ENCODE results near the gene HOXB3.

Gene HOXB3

GRCh38 chr17:48613862-48614694 is 24.0 kb upstream of the HOXB3 start:
- H3K4me3 ChIP-seq (ENCODE audit: low read depth, low read length) = no peak overlapping the region

GRCh38 chr17:48612854-48613691 is 23.0 kb upstream of the HOXB3 start:
- no peak overlapping the region for H3K4me3 ChIP-seq (ENCODE audit: low read depth, low read length)

GRCh38 chr17:48612456-48612853 is 22.4 kb upstream of the HOXB3 start:
- H3K4me3 ChIP-seq (ENCODE audit: low read depth, low read length) = no peak overlapping the region

- H3K4me3 ChIP-seq (ENCODE audit: low read depth, low read length) = no peak overlapping the region
These were observed 21.8 kb upstream of the HOXB3 start for GRCh38 chr17:48611681-48612455.

GRCh38 chr17:48611213-48611612 is 21.2 kb upstream of the HOXB3 start:
- no peak overlapping the region for H3K4me3 ChIP-seq (ENCODE audit: low read depth, low read length)

- no peak within 1 kb of the TSS for H3K4me3 ChIP-seq (ENCODE audit: low read depth, low read length)
These were observed 20.5 kb upstream of the HOXB3 start, which contains the start of gene HOXB7 for GRCh38 chr17:48610282-48611211. HOXB7 (minus strand) TSS chr17:48611017; CDS start chr17:48610918, 99 bp downstream.

- no peak overlapping the region for H3K4me3 ChIP-seq (ENCODE audit: low read depth, low read length)
These were observed 19.8 kb upstream of the HOXB3 start for GRCh38 chr17:48609759-48610281.

- peak overlapping the region; percentile 4 for H3K4me3 ChIP-seq (ENCODE audit: low read depth, low read length)
These were observed 19.0 kb upstream of the HOXB3 start for GRCh38 chr17:48609033-48609432.

GRCh38 chr17:48608494-48608834 is 18.4 kb upstream of the HOXB3 start:
- H3K4me3 ChIP-seq (ENCODE audit: low read depth, low read length) = no peak overlapping the region

GRCh38 chr17:48606892-48607614 is 17.0 kb upstream of the HOXB3 start:
- no peak overlapping the region for H3K4me3 ChIP-seq (ENCODE audit: low read depth, low read length)

- H3K4me3 ChIP-seq (ENCODE audit: low read depth, low read length) = no peak overlapping the region
These were observed 16.2 kb upstream of the HOXB3 start for GRCh38 chr17:48605991-48606891.

- no peak overlapping the region for H3K4me3 ChIP-seq (ENCODE audit: low read depth, low read length)
These were observed 15.4 kb upstream of the HOXB3 start for GRCh38 chr17:48605409-48605919.

- no peak within 1 kb of the TSS for H3K4me3 ChIP-seq (ENCODE audit: low read depth, low read length)
These were observed 14.8 kb upstream of the HOXB3 start, which contains the start of gene HOXB6 for GRCh38 chr17:48604770-48605329. HOXB6 (minus strand) TSS chr17:48604986; CDS start chr17:48598150, 6,836 bp downstream.

- H3K4me3 ChIP-seq (ENCODE audit: low read depth, low read length) = no peak overlapping the region
These were observed 14.1 kb upstream of the HOXB3 start for GRCh38 chr17:48603959-48604769.

- no peak overlapping the region for H3K4me3 ChIP-seq (ENCODE audit: low read depth, low read length)
These were observed 11.7 kb upstream of the HOXB3 start for GRCh38 chr17:48601539-48602425.

- H3K4me3 ChIP-seq (ENCODE audit: low read depth, low read length) = no peak overlapping the region
These were observed 11.1 kb upstream of the HOXB3 start for GRCh38 chr17:48601207-48601538.

Measured in iPS-11a (cell line).